Limb (tissue), 2 donors: ENCODE results near the gene KCNQ2.
A peak's percentile ranks its signal among the peaks of the same experiment; 100 is the strongest.

Experiments used
- DNase-seq, 2 donors: peaks; one replicate each; pipeline ENCODE4 v3.0.0-alpha.2; 2016; ENCODE audit errors: extremely low spot score in 2 of 2

Gene KCNQ2

DNA sequence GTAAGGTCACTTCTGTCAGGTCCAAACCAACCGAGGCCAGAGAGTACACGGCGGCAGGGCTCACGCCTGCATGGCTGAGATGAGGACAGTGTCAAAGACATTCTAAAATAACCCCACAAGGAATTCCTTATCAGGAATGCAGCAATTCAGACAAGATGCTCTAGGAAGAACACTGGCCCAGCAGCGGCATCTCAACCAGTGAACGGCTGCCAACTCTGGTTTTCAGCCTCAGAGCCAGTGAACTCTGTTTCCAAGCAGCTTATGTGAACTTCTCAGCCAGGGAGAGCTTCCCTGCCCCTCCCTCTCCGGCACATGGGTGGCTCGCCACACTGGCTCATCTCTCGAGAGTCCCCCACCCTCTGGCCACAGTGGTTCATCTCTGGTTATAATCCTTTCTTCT lies 36.9 kb downstream of the KCNQ2 start:
- DNase-seq = no peak

DNA sequence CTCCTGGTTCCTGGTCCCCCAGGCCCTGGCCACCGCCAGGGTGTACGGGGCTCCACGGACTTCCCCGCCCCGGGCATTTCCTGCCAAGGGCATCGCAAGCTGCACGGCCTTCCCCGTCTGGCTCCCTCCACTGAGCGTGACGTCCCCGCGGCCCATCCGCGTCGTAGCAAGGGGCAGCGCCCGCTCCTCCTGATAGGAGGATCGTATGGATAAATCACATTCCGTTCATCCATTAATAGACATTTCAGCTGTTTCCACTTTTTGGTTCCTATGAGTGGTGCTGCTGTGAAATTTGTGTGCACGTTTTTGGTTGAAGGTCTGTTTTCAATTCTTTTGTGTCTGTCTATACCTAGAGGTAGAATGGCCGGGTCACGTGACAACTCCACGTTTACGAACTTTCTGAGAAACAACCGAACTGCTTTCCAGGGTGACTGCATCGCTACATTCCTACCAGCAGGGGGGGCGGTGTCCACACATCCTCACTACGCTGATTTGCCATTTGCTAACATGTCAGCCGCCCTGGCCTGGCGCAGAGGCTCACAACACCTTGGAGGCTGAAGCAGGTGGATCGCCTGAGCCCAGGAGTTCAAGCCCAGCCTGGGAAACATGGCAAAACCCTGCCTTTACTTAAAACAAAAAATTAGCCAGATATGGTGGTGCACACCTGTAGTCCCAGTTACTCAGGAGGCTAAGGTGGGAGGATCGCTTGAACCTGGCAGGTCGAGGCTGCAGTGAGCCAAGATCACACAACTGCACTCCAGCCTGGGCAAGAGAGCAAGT lies 37.7 kb downstream of the KCNQ2 start:
- peak; percentile 78 to 88 for DNase-seq

DNA sequence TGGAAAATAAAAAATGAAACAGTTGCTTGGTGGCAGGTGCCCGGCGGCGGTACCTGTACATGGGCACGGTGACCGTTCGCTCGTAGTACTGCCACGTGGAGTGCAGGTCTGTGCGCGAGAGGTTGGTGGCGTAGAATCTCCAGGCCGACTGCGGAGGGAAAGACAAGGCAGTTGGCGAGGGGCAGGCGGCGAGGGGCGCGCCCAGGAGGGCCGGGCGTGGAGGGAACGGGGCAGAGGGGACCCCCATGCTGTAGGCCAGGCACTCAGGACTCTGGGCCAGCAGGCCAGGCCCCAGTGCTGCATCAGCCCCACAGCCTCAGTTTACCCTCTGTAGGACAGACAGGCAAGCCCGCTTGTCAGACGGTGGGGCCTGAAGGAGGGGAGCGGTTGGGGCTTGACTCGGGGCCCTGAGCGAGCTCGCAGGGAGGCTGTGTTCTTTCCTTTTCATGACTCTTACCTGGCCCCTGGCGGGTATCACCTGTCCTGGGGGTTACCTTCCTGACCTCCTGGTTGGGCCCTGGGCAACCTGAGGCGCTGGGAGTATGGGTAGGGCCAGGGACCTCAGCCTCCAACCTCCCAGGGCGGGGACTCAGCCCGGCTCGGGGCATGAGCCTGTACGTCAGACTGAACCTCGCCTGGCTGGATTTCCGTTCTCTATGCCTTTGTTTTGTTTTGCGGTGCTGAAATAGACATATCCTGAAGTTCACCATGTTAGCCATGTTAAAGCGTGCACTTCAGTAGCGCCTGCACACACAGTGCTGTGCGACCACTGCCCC lies 38.5 kb downstream of the KCNQ2 start:
- DNase-seq = no peak

DNA sequence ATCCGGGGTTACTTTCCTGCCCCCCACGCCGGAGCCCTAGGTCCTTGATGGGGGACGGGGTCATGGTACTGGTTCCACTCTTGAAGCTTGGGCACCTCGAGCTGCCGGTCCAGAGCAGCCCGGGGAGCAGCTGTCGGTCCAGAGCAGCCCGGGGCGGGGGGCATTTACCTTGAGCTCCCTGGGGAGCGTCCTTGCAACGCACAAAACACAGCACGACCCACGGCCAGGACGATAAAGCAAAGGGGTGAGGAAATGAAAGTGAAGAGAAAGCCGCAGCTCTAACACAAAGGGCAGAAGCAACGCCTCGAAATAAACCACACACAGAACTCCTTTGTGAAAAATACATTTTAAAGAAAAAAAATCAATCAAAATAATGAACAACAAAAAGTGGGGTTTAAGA lies 39.1 kb downstream of the KCNQ2 start:
- no peak for DNase-seq

DNA sequence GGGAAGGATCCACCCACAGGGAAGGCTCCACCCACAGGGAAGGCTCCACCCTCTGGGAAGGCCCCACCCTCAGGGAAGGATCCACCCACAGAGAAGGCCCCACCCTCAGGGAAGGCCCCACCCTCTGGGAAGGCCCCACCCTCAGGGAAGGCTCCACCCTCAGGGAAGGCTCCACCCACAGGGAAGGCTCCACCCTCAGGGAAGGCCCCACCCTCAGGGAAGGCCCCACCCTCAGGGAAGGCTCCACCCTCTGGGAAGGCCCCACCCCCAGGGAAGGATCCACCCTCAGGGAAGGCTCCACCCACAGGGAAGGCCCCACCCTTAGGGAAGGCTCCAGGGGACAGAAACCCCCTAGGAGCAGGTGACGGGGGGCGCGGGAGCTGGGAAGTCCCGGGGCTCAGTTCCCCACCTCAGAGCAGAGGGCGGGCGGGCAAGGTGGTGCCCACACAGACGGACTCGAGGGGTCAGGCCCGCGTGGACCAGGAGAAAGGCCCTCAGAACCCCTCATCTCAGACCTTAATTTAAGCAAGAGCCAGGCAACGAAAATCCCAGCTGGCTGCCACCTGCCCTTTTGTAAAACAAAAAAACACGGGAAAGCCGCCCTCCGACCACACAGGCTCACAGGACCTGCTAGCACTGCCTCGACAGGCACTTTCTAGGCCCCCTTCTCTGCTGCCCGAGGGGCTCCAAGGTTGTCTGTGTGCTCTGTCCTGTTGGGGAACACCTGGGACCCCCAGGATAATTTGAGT lies 39.7 kb downstream of the KCNQ2 start:
- DNase-seq = no peak

DNA sequence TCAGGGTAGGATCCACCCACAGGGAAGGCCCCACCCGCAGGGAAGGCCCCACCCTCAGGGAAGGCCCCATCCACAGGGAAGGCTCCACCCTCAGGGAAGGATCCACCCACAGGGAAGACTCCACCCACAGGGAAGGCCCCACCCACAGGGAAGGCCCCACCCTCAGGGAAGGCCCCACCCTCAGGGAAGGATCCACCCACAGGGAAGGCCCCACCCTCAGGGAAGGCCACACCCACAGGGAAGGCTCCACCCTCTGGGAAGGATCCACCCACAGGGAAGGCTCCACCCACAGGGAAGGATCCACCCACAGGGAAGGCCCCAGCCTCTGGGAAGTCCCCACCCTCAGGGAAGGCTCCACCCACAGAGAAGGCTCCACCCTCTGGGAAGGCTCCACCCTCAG lies 40.5 kb downstream of the KCNQ2 start:
- DNase-seq = no peak

DNA sequence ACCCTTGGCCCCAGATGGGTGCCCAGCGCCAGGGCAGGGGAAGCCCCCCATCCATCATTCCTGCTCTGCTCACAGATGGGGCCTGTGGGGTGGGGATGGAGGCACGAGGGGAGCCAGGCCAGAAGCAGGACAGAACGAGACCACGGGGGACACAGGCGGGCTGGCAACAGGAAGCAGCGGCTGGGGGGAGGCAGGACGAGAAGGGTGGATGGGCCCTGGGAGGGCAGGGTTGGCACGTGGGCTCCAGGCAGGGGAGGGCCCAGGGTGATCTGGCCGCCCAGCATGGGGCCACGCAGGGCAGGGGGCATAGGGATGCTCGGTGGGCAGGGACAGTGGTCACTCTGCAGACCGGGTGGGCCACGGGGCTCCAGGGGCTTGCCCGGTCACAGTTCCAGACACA lies 41.6 kb downstream of the KCNQ2 start:
- no peak for DNase-seq

DNA sequence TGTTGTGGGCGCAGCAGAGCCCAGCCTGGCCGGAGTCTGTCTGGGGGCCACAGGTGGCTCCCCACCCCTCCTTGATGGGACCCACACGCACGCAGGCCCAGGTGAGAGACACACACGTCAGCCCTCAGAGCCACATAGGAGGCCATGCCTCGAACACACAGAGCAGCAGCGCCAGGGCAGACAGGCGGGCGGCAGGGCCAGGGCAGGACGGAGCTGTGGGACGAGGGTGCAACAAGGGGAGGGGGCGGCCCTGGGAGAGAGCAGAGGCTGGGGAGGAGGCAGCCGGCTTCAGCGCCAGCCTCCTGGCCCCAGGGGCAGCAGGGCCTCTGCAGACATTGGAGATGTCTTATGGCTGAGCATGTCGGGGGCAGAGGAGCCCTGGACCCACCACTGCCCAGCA lies 42.5 kb downstream of the KCNQ2 start:
- no peak for DNase-seq

DNA sequence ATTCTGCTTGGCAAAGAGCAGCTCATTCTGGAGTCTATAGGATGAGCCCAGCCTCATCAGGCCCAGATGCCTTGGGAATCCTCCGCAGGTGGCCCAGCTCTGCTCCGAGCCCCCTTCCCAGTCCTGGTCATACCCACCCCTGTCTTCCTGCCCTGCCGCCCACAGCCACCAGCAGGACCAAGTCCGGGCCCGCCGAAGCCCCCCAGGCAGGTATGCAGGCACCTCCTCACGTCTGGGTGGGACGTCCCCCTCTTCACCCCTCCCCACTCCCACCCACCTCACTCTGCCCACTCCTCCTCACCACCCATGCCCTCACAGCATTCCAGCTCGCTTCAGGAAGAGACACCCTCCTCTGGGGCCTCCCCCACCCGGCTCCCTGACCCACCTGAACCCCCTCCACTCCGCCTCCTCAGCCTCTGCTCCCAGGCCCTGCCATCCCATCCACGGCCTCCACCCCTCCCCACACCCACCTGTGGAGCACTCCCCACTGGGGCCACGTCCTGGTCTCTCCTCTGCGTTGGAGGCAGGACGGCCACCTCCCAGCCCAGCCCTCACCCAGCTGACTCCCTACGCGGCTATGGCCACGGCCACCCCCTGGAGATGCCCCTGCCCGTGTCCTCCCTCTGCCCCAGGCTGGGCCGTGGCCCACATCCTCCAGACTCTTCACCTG lies 43.4 kb downstream of the KCNQ2 start:
- DNase-seq = no peak

DNA sequence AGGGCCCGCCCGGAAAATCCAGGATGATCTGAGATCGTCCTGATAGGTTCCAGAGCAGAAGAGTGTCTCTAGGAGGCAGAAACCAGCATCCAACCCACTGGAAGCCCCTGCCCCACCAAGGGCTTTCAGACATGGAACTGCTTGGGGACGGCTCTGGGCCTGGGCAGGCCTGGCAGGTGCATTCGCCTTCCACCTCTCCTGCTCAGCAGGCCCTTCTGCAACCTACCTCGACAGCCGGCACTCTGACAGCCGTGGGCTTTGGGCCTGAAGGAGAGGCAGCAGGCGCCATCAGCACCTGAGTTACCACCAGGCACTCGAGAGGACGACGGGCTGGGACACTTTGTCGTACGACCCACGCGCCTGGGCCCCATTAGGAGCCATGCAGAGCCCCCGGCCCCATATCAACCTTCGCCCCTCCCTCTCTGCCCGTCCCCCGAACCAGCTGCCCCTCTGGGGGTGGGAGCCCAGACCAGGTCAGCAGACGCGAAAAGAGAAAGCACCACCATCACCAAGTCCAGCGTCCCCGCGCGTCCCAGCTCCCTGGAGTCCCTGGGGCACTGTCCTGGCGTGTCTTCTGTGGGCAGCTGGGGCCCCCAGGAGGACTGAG lies 44.6 kb downstream of the KCNQ2 start:
- no peak for DNase-seq

DNA sequence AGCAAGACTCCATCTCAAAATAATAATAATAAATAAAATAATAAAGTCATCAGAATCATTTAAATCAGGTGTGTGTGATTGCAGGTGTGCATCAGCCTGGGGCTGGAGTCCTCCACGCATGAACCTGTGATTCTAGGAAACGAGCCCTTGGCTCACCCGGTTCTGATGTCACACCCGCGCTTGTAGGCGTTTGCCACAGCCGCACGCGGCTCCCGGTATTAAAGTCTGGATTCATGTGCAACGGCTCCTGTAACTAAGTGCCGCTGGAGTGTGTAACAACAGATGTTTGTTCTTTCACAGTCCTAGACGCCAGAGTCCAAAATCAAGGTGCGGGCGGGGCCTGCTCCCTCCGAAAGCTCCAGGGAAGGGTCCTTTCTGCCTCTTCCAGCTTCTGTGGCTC lies 45.2 kb downstream of the KCNQ2 start:
- no peak for DNase-seq

DNA sequence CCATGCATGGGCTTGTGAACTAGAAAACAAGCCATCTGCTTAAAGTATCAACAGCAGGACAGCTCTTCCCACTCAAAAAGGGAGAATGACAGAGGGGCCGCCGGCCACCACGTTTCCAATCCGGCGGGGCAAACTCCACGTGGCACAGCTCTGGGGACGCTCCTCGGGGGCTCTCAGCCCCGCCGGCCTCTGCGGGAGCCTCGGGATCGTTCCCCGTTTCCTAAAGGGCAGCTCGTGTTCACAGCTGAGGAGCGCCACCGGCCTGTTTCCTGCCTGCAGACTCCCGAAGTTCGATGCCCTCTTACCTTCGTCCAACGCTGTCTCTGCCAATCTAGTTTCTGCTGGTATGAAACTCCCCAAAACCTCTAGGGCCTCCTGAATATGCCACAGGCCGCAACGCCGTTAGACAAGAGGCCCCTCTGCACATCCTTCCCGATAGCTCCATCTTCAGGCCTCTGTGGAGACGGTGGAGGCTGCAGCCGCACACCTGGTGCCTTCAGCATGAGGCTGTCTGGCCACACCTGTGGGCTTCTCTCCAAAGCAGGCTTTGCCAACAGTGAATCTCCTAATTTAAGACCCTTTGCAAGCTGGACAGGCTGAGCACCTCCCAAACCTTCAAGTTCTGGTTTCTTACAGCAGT lies 46.5 kb downstream of the KCNQ2 start:
- no peak for DNase-seq

DNA sequence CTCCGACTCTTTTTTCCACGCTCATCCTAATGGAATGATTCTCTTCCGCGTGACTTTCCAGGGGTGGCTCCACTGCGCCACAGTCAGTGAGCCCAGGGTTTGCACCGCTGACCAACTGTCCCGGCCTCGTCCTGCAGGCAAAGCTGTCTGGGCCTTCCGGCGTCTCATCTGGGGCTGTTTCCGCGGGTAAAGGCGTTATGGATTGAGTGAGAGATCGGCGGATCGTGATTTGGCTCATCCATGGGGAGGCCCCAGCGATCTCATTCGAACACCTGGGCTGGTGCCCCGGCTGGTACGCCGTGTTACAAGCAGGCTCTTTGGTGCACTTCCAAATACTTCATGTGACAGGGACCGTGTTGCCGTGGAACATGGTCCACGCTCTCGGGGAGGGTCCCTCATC lies 47.8 kb downstream of the KCNQ2 start:
- DNase-seq = no peak

DNA sequence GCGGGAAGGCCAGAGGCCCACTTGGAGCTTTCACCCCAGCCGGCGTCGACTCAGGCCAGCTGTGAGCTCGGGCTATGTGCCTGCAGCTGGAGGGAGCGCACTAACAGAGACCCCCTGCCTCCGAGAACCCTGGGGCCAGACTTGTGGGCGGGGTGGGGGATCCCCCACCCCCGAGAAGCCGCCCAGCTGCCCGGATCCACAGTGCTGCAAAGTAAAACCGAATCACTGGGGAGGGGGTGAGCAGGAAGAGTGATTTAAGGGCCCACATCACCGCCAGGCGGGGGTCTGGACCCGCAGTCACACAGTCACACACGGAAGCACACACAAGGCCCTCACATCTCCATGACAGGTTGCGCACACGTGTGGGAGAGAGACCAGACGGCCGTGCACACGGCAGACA lies 48.7 kb downstream of the KCNQ2 start:
- no peak for DNase-seq

DNA sequence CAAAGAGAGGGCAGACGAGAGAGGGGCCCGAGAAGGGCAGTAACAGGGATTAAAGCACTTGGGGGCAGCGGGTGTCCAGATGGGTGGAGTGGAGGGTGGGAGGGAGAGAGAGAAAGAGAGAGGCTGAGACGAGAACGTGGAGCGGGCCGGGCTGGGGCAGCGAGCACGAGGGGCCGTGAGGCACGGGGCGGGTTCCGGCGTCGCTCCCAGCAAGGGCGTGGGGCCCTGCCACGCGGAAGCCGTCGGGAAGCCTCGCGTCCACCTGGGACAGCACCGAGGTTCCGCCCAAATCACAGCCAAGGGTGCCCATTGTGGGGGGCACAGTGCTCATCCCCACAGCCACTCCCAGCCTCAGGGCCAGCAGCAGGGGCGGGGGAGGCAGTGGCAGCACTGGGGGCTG lies 49.8 kb downstream of the KCNQ2 start:
- DNase-seq = no peak

DNA sequence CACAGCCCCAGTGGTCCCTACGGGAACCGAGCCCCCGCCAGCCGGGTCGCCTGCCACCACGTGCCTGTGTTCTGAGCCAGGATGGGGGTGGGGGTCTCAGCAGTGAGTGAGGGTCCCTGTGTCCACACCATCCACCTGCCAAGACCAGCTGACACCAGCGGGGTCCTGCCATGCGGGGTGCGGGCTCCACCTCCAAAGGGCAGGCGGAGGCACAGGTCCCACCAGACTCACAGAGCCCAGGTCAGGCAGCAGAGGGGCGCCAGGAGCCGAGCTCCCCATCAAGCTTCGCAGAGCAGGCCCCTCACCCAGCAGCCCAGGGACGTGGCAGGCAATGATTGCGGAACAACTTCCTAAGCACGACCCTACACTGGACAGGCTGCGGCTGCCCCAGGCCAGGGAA lies 50.5 kb downstream of the KCNQ2 start:
- no peak for DNase-seq

DNA sequence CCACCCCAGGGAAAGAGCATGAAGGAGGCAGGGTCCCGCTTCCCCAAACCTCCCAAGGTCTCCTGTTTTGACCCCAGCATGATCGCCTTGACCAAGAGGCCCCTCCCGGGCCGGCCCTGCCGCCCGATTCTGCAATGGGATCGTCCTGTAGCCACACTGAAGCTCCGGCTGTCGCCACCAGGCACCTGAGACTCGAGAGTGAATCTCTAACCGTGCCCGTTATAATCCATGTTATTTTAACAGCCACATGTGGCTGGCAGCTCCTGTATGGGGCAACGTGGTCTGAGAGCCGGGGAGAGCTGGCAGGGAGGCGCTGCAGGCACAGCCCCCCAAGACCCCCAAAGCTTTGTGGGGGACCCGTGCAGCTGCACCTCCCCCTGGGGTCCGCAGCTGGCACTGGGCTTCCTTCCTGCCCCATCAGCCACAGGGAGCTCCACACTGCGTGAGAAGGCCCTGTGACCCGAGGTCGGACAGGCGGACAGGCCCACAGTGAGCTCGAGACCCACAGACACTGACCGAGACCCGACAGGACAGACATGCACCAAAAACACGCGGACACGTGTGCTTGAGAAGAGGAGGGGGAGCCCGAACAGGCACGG lies 51.3 kb downstream of the KCNQ2 start:
- no peak for DNase-seq

DNA sequence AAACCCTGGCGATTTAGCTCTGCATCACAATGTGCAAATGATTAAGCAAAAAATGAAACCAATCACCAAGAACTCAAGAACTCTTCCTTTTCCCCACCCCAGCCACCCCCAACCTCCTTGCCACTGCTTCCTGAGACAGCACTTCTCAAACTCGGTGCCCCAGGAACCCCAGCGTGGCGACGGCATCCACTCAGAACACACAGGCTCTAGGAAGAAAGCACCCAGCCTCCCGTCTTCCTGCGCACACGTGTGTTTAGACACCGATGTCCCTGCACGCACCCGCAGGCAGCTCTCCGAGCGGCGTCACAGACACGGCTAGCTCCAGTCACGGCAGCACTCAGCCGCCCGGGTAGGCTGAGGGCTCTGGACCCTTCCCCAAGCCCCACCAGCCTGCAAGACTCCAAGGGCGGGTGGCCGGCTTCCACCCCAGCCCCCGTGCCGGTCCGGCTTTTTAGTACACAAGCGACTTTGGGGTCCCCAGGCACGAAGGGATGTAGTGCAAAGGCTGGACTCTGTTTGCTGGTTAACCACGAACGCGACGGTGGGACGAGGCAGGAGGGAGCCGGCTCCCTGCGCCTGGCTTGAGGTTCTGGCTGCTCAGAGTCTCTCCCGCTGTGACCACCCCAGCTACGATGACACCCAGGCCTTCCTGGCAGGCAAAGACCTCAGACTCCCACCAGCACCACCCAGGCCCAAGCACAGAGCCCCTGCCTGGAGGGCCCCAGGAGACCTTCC lies 51.9 kb downstream of the KCNQ2 start:
- no peak for DNase-seq

DNA sequence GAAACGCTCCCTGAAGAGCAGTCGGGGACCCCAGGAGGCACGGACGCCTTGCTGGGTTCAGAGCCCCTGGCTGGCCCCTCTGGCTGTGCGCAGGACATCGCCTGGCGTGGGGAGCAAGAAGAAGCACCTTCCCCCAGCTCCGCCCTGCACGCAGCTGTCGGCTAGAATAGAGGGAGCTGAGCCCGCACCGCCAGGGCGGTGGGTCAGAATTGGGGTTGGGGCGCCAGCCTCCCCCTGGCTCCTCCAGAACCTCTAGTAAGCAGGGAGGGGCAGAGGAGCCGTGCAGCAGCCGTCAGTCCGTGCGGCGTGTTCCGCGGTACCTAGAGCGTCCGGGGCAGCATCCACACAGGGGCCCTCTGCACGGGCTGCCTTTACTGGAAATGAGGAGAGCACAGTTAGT lies 53.2 kb downstream of the KCNQ2 start:
- no peak for DNase-seq

DNA sequence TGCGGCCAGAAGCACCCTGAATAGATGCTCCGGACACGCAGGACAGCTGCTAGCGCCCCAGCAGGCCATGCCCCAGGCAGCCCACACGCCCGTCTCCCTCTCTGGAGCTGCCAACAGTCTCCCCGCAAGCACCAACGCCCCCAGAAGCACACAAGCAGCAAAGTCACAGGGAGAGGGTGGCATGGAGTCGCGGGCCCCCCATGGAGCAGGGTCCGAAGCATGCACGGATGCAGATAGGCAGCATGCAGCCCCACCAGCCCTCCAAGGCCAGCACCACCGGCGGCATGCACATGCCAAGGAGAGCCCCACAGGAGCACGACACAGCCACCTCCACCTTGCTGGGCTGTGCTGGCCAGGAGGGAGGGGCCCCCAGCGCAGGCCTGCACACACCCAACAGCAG lies 53.8 kb downstream of the KCNQ2 start:
- DNase-seq = no peak
